ENCODE measurements around the gene LRP6.

DNA sequence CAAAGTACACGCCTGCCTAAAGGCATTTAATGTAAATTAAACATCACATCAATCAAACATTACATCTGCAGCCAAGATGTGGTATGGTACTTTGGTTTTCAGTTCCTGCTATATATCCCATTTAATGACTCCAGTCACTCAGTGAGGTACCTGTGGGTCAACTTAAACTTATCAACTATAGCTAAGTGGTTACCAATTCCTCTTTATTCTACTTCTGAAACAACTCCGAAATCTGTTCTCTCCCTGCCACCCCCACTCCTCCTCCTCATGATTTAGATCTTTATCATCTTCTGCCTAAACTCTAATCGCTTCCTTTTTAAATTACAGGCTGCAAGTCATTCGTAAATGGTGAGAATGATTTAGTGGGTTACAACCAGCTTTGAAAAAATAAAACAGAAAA lies 138.2 kb downstream of the LRP6 start:
- TF ChIP-seq, protein P1, sequence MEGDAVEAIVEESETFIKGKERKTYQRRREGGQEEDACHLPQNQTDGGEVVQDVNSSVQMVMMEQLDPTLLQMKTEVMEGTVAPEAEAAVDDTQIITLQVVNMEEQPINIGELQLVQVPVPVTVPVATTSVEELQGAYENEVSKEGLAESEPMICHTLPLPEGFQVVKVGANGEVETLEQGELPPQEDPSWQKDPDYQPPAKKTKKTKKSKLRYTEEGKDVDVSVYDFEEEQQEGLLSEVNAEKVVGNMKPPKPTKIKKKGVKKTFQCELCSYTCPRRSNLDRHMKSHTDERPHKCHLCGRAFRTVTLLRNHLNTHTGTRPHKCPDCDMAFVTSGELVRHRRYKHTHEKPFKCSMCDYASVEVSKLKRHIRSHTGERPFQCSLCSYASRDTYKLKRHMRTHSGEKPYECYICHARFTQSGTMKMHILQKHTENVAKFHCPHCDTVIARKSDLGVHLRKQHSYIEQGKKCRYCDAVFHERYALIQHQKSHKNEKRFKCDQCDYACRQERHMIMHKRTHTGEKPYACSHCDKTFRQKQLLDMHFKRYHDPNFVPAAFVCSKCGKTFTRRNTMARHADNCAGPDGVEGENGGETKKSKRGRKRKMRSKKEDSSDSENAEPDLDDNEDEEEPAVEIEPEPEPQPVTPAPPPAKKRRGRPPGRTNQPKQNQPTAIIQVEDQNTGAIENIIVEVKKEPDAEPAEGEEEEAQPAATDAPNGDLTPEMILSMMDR (IDR thresholded peaks at IDR 0.05; ENCODE audit: poor library complexity) = no peak
- TF ChIP-seq EZH2phosphoT487 (IDR thresholded peaks at IDR 0.05; ENCODE audit: low read depth, severe bottlenecking, unreplicated experiment) (no peak), EZH2 (IDR thresholded peaks at IDR 0.05; ENCODE audit: borderline replicate concordance) (no peak)

Data from hepatocyte (in vitro differentiated cells).